Ramos (cell line): ENCODE data around the gene TNFAIP8L1.

Source experiments
- in situ Hi-C: fragments of 300-500 bp; cut with MboI; formaldehyde crosslinking; loops from one replicate; pipeline ENCODE4 v1.14.3; 2022; ENCODE audit warnings: low sequenced_read_pairs; ENCODE audit not compliant: unreplicated experiment

Gene TNFAIP8L1

DNA sequence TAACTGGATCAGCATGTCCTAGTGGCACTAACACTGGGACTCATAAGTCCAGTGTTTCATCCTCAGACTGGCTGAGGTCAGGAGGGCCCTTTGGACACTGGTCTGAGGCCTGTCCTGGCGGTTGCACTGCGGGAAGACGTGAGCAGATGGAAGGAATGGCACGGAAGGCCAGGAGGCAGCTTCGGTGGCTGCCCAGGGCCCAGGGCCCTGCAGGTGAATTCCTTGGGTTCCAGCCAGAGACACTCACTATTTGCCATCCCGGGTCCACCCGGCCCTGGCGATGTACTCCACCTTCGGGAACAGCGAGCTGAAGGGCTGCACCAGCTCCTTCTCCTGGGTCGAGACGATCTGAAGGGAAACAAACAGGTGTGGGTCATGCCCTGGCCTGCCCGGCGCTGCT lies 58.0 kb downstream of the TNFAIP8L1 start:
- in situ Hi-C loops, result no loop called here

DNA sequence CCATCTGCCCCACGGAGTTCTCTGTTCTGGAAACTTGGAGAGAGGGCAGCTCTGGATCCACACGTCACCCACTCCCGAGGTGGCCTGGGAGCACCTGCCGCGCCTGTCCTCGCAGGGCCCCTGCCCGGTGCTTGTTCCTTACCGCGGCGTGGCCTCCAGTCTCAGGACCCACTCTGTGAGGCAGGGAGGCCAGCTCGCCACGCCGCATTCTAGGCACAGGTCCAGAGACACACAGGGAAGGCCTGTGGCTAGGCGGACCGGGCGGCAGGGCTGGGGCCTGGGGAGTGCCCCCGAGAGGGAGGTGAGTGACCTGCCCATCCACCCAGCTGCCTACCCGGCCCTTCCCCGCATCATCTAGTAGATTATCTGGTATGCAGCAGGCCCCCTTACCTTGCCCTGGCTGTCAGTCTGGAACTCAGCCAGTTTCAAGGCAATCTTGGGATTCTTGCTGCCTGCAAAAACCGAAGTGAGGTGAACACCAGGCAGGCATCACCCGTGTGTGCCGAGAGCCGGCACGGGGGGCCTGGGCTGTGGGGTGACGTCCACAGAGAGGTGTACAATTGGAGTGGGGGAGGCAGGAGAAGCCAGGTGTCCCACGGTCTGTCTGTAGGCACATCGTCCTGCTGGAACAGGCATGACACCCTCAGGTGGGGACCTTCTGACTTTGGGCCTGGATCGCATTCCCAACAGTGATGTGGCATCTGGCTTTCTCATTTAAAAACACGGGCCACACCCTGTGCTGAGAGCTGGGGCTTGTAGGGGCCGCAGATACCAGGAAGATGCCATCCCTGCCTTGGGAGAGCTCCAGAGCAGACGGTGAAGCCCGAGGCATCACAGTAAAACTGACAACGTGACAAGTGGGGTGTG lies 60.7 kb downstream of the TNFAIP8L1 start:
- in situ Hi-C loops, result no loop called here

DNA sequence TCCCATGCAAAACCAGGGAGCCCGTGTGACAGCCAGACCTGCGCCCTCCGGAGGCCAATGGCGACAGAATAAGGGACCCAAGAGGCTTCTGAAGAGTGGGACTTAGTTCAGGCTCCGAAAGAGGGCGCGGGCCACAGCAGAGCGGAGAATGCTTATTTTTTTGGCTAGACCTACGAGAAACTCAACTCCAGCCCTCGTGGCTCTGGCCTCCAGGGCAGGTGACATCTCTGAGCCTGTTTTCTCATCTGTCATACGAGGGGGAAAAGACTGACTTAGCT lies 61.3 kb downstream of the TNFAIP8L1 start:
- in situ Hi-C loops, result no loop called here

DNA sequence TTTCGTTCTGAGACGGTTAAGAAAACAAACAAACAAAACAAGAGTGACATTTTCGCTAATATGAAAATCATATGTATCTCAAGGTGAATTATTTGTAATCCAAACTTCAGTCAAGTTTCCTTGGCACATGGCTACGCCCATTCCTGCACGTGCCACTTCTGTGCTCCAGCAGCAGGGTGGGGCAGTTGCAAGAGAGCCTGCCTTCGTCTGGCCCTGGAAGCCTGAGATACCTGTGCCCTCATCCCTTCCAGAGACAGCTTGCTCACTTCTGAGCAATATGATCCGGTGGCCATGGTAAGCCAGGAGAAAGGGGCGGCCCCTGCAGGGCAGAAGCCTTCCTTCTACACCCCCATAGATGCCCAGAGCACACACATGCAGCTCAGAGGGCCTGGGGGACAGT lies 62.2 kb downstream of the TNFAIP8L1 start:
- in situ Hi-C loops, result no loop called here

DNA sequence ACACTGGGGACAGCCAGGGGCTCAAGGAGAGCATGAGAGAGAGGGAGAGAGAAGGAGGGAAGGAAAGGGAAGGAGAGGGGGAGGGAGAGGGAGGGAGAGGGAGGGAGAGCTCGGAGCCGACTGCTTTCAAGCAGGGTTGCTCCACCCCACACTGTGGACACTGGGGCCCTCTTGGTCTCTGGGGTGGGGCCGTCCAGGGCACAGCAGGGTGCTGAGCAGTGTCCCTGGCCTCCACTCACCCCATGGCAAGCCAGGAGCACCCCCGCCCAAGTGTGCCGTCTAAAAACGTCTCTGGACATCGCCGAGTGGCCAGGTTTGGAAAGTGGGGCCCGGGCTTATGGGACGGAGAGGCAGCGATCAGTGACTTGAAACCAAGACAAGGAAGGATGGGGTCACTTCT lies 63.4 kb downstream of the TNFAIP8L1 start:
- in situ Hi-C loops, result no loop called here

DNA sequence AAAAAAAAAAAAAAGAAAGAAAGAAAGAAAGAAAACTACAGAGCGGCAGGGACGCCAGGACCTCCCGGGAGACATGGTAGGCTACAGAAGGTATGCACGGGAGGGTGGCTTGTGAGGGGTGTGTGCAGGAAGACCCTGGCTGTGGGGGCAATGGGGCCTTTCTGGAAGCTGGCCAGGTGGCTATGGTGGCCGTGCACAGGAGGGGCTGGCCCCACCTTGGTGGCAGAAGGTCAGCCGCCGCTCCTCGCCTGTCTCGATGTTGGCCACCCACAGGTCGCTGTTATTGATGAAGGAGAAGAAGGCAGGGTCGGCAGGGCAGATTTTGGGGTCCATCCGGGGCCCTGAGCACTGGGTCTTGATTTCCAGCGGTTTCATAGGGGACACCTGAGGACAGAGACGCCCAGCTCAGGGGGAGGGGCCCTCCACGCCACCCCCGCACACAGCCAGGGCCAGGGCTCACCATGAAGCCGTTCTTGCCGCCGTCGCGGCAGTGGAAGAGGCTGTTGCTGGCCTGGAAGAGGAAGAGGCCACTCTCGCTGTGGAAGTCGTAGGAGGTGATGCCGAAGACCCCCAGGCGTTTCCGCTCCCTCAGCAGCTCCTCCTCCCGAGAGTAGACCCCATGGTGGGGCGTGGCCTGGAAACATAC lies 64.5 kb downstream of the TNFAIP8L1 start:
- in situ Hi-C loops, result no loop called here

DNA sequence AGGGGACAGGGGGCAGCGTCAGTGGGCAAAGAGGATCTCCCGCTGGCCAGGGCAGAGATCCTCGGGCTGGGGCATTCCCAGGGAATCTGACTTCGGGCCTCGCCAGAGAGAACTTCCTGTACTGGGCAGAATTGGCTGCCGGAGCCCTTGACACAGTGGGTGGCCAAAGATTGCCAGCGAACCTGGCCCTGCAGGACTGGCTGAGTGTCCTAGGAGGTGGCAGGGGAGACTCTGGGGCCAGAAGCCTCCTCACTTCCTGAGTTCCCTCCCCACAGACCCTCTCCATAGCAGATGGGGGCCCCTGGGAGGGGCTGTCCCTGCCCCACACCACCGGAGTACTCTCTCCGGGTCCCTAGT lies 65.0 kb downstream of the TNFAIP8L1 start:
- in situ Hi-C loops, result no loop called here
